ENCODE measurements around the gene PHAF1.

DNA sequence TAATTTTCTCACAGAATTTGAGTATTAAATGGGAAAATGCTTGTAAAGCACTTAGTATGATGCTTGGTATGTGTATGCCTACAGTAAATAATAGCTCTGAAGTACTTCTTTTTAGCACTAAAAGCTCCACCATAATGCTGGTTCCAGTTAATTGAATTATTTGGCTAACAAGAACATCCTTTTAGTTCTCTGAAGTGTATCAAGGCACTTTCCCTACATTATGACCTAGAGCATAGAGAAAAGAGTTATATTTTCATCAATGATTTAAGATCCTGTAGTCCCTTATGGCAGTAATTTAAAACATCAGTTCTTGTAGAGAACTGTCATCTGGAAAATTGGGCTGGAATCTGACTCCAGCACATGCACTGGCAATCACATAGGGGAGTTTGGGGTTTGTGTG lies 21.9 kb upstream of the PHAF1 start:
- TF ChIP-seq EZH2 (IDR thresholded peaks at IDR 0.05; ENCODE audit: insufficient read depth, poor library complexity, severe bottlenecking) (no peak), EZH2phosphoT487 (IDR thresholded peaks at IDR 0.05; ENCODE audit: insufficient read depth, low read depth) (no peak)

Measured in GM23248 (cell line).